ENCODE measurements around the gene LYZL1. TPM values are rescaled to one million over a fixed set of nuclear protein-coding genes. Genes with fewer than 3 reads are reported as not detected.

LYZL1 gene
- total and polyA plus RNA-seq, 9 of the 15 experiments (the other 6 are each of a cell fraction or from before 2014, with no cell fraction given) = not detected

GRCh38 chr10:29255104-29255503 lies 33.8 kb upstream of the LYZL1 start (continued):
- TF ChIP-seq ZNF174 (CRISPR knock-in tag; IDR thresholded peaks at IDR 0.05) = no peak
- no peak for TF ChIP-seq BDP1 (IDR thresholded peaks at IDR 0.05; ENCODE audit: insufficient read depth, insufficient read length)
- TF ChIP-seq MGA (IDR thresholded peaks at IDR 0.05) = no peak
